Testis (tissue), 3 donors: ENCODE measurements around the gene PARD6B. TPM values are rescaled to one million over a fixed set of nuclear protein-coding genes. Genes with fewer than 3 reads are reported as not detected.
"Not testable (repeated sequence)": the region's sequence is repeated elsewhere in the genome, so short reads cannot be mapped to it uniquely, and the experiment has no call there.

ENCODE experiments used
- DNase-seq: peaks from one replicate; pipeline ENCODE4 v3.0.0-alpha.2; 2019
- H3K27ac ChIP-seq, 2 donors: fragments of 200-600 bp; sonication (generic); one replicate each; pipeline ENCODE4 v1.5.1; 2019
- H3K27me3 ChIP-seq: fragments of 200-600 bp; sonication (generic); one replicate; pipeline ENCODE4 v1.5.1; 2019
- H3K36me3 ChIP-seq: fragments of 200-600 bp; sonication (generic); one replicate; pipeline ENCODE4 v1.5.1; 2017; ENCODE audit warnings: low read depth; ENCODE audit errors: missing control alignments
- H3K4me1 ChIP-seq: fragments of 200-600 bp; sonication (generic); one replicate; pipeline ENCODE4 v1.5.1; 2019
- H3K4me3 ChIP-seq, 2 donors: fragments of 200-600 bp; sonication (generic); one replicate each; pipeline ENCODE4 v1.5.1; 2017 to 2019
- H3K9me3 ChIP-seq: fragments of 200-600 bp; sonication (generic); one replicate; pipeline ENCODE4 v1.5.1; 2017
- POLR2A ChIP-seq: fragments of 450-650 bp; IDR thresholded peaks from one replicate; pipeline ENCODE4 v1.6.1; 2017; ENCODE audit warnings: antibody characterized with exemption, mild to moderate bottlenecking, moderate library complexity
- WGBS, 2 donors: methylation state at CpG; one replicate each; pipeline ENCODE4 v1.1.5; 2018; 5-methylcytosine and 5-hydroxymethylcytosine counted together
- intact Hi-C: fragments of 100-400 bp; cut with DNase I; formaldehyde crosslinking; loops from one replicate; pipeline ENCODE4 v1.15.1; 2023; ENCODE audit warnings: low total_unique reads
- polyA plus RNA-seq: library from polyadenylated mRNA; stranded (reverse); fragments of 350-450 nt; fragmentation: Illumina TruSeq; extraction: RNeasy Lipid Tissue Mini Kit (QIAGEN cat#74804); gene quantifications from one replicate; pipeline ENCODE4 v1.2.3, GENCODE V29; 2014; ENCODE audit warnings: low read depth, low replicate concordance; ENCODE audit not compliant: insufficient read depth
- total RNA-seq, 2 donors: library from RNA; depleted of rRNA; stranded (reverse); fragments of >200 nt; gene quantifications; one replicate each; pipeline ENCODE4 v1.2.3, GENCODE V29; 2016
- TF ChIP-seq, protein P1 (sequence below), 3 experiments: fragments of 450-650 bp in 2 of 3; fragments of 200-600 bp in 1 of 3; sonication (generic) in 1 of 3; IDR thresholded peaks; one replicate each; pipeline ENCODE4 v1.5.1; 2016 to 2019; ENCODE audit warnings: antibody characterized with exemption in 3 of 3, mild to moderate bottlenecking in 2 of 3, moderate library complexity in 1 of 3

PARD6B gene
- total and polyA plus RNA-seq, 3 donors from 2014 or later, result 3.8 to 17.0 (median 15.4) TPM

DNA sequence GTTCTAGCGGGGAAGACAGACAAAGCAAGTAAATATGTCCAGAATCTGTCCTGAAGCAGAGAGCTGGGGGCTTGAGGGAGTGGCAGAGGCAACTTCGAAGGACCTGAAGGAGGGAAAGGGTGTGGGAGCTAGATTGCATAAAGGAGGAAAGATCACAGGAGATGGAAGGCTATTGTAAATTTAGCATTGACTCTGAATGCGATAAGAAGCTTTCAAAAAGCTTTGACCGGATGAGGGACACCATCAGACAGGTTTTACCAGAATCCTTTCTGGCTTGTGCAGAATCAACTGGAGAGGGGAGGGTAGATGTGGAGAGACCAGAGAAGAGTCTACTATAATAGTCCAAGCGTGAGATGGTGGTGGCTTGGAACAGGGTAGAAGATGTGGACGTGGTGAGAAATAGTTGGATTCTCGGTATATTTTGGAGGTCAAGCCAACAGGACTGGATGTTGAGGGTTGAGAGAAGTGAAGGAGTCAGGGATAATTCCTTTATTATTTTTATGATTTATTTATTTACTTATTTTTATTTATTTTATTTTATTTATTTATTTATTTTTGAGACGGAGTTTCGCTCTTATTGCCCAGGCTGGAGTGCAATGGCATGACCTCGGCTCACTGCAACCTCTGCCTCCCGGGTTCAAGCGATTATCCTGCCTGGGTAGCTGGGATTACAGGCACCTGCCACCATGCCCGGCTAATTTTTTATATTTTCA is 20.1 kb upstream of the PARD6B start:
- H3K27me3 ChIP-seq, result no peaks in the 10 kb centered on the region
- H3K4me3 ChIP-seq, result no peak overlapping the region
- 91 to 93% methylated on average over 13 of the region's 13 CpGs for WGBS, 2 donors
- no peaks in the 10 kb centered on the region for H3K9me3 ChIP-seq
- no peaks in the 10 kb centered on the region for H3K36me3 ChIP-seq
- H3K4me1 ChIP-seq, result no peaks in the 10 kb centered on the region
- TF ChIP-seq POLR2A, result no peak
- TF ChIP-seq, protein P1, sequence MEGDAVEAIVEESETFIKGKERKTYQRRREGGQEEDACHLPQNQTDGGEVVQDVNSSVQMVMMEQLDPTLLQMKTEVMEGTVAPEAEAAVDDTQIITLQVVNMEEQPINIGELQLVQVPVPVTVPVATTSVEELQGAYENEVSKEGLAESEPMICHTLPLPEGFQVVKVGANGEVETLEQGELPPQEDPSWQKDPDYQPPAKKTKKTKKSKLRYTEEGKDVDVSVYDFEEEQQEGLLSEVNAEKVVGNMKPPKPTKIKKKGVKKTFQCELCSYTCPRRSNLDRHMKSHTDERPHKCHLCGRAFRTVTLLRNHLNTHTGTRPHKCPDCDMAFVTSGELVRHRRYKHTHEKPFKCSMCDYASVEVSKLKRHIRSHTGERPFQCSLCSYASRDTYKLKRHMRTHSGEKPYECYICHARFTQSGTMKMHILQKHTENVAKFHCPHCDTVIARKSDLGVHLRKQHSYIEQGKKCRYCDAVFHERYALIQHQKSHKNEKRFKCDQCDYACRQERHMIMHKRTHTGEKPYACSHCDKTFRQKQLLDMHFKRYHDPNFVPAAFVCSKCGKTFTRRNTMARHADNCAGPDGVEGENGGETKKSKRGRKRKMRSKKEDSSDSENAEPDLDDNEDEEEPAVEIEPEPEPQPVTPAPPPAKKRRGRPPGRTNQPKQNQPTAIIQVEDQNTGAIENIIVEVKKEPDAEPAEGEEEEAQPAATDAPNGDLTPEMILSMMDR (IDR thresholded peaks at IDR 0.05), result no peak
- DNase-seq, result no peak
- intact Hi-C loops, result no loop called here
- no peak overlapping the region for H3K27ac ChIP-seq

DNA sequence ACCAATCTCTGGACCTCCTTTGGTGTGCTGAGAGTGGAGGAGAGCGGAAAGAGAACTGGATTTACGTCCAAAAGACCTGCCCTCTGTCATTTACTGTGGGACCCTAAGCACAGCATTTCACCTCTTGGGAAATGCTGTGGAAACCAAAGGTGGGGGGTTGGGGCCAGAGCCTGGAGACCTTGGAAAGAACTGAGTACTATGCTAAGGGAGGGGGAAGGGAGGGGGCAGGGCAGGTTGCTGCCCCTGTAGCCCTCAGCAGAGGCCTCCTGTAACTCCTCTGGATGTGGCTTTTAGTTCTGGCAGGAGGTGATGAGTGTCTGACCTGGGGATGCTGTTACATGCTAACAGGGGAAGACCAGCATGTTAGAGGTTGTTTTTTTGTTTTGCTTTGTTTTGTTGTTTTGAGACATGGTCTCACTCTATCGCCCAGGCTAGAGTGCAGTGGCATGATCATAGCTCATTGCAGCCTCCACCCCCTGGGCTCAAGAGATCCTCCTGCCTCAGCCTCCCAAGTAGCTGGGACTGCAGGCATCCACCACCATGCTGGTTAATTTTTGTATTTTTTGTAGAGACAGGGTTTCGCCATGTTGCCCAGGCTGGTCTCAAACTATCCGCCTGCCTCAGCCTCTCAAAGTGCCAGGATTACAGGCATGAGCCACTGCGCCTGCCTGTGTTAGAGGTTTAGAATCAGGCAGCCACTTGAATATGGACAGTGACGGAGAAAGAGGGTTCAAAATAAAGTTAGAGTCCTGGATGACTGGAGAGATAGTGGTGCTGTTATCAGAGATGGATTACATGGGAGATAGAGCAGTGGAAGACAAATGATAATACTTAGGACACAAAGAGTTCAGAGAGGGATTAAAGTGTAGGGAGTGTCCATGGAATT is 18.4 kb upstream of the PARD6B start:
- WGBS, 2 donors, result 87 to 89% methylated on average over 7 of the region's 7 CpGs
- no peak for TF ChIP-seq POLR2A
- TF ChIP-seq, protein P1 (IDR thresholded peaks at IDR 0.05), result no peak
- no peaks in the 10 kb centered on the region for H3K9me3 ChIP-seq
- intact Hi-C loops, result no loop called here
- H3K4me1 ChIP-seq, result no peaks in the 10 kb centered on the region
- no peak overlapping the region for H3K4me3 ChIP-seq
- H3K27ac ChIP-seq, result no peak overlapping the region
- no peaks in the 10 kb centered on the region for H3K36me3 ChIP-seq
- DNase-seq, result no peak
- H3K27me3 ChIP-seq, result no peaks in the 10 kb centered on the region

DNA sequence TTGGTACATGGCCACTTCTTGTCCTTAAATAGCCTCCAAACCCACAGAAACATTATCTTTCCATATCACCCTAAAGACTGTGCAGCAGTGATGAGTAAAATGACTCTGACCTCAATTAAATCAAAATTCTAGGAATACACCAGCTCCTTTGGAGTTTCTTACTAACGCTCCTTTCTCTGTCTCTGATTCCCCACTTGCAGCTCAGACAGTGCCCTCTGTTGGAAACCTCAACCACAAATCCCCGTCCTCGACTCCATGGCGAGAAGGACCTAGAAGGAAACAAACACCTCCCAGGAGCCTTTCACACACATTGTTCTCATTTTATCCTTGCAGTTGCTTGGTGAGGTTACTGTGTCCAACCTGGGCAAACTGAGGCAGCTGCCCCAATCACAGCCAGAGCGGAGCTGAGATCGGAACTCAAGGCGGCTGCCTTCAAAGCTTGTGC is 17.7 kb upstream of the PARD6B start:
- TF ChIP-seq, protein P1 (IDR thresholded peaks at IDR 0.05), result peak; percentile 35 to 47 (median 36)
- no peak for TF ChIP-seq POLR2A
- no peak overlapping the region for H3K4me3 ChIP-seq
- no peaks in the 10 kb centered on the region for H3K9me3 ChIP-seq
- H3K36me3 ChIP-seq, result no peaks in the 10 kb centered on the region
- peak; percentile 75 for DNase-seq
- H3K4me1 ChIP-seq, result no peaks in the 10 kb centered on the region
- no peaks in the 10 kb centered on the region for H3K27me3 ChIP-seq
- 40 to 62% methylated on average over 7 of the region's 7 CpGs for WGBS, 2 donors
- intact Hi-C loops, result no loop called here
- H3K27ac ChIP-seq, result no peak overlapping the region

DNA sequence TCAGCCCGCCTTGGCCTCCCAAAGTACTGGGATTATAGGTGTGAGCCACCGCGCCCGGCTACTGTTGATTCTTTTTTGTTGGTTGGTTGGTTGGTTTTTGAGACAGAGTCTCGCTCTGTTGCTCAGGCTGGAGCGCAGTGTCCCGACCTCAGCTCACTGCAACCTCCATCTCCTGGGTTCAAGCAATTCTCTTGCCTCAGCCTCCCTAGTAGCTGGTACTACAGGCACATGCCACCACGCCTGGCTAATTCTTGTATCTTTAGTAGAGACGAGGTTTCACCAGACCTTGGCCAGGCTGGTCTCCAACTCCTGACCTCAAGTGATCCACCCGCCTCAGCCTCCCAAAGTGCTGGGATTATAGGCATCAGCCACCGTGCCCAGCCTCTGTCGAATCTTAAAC is 17.0 kb upstream of the PARD6B start:
- H3K4me1 ChIP-seq, H3K4me3 ChIP-seq, H3K27me3 ChIP-seq, intact Hi-C loops, H3K36me3 ChIP-seq, H3K27ac ChIP-seq, DNase-seq, H3K9me3 ChIP-seq: not testable (repeated sequence)
- 91 to 92% methylated on average over 12 of the region's 12 CpGs for WGBS, 2 donors

DNA sequence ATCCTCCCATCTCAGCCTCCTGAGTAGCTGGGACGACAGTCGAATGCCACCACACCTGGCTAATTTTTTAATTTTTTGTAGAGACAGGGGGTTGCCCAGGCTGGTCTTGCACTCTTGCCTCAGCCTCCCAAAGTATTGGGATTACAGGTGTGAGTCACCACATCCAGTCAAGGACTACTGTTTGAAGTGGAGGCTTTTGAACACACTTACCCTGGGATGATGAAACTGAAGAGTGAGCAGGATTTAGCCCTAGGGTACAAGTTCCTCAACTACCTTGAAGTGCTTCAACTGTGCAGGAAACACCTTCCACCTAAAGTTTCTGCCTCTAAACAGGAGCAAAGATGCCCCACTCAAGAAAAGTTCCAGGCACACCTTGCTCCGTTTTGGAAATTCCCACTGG is 15.7 kb upstream of the PARD6B start:
- intact Hi-C loops, result no loop called here
- H3K27me3 ChIP-seq, result no peaks in the 10 kb centered on the region
- DNase-seq, result no peak
- H3K4me3 ChIP-seq, result no peak overlapping the region
- 93 to 96% methylated on average over 3 of the region's 3 CpGs for WGBS, 2 donors
- no peaks in the 10 kb centered on the region for H3K36me3 ChIP-seq
- H3K27ac ChIP-seq, result no peak overlapping the region
- no peaks in the 10 kb centered on the region for H3K9me3 ChIP-seq
- TF ChIP-seq, protein P1 (IDR thresholded peaks at IDR 0.05), result no peak
- TF ChIP-seq POLR2A, result no peak
- no peaks in the 10 kb centered on the region for H3K4me1 ChIP-seq
